CD8-positive, alpha-beta memory T cell (primary cell): ENCODE results near the gene COL4A3. TPM values are rescaled to one million over a fixed set of nuclear protein-coding genes. Genes with fewer than 3 reads are reported as not detected.

Experiments used
- CTCF ChIA-PET: fragments of 350-600 bp; sonication (Branson Sonifier 250); formaldehyde crosslinking; loops from one replicate; lab custom pipeline; 2021; ENCODE audit warnings: antibody characterized with exemption; lab: Charles Lee
- POLR2A ChIA-PET: fragments of 350-600 bp; sonication (Branson Sonifier 250); formaldehyde crosslinking; loops from one replicate; lab custom pipeline; 2021; ENCODE audit warnings: antibody characterized with exemption; lab: Charles Lee
- DNase-seq, 5 donors: peaks; one replicate each; pipeline versions ENCODE4 v3.0.0 to v3.0.0-alpha.2; 2020 to 2022; ENCODE audit warnings: mixed read lengths in 1 of 5
- H3K27ac ChIP-seq: one replicate; pipeline ENCODE4 v1.7.0; 2013; ENCODE audit warnings: low read depth, mild to moderate bottlenecking, low read length, moderate library complexity
- H3K27me3 ChIP-seq: 2 replicates; pipeline ENCODE4 v1.7.0; 2013; ENCODE audit warnings: low read length, mild to moderate bottlenecking; ENCODE audit not compliant: insufficient read depth, poor library complexity, severe bottlenecking
- H3K36me3 ChIP-seq: 2 replicates; pipeline ENCODE4 v1.7.0; 2013; ENCODE audit warnings: mild to moderate bottlenecking, low read length, moderate library complexity; ENCODE audit not compliant: insufficient read depth
- H3K4me1 ChIP-seq: 2 replicates; pipeline ENCODE4 v1.7.0; 2013; ENCODE audit warnings: mild to moderate bottlenecking, low read length, moderate library complexity; ENCODE audit not compliant: insufficient read depth
- H3K4me3 ChIP-seq: 2 replicates; pipeline ENCODE4 v1.7.0; 2013; ENCODE audit warnings: mild to moderate bottlenecking, low read length
- H3K9me3 ChIP-seq: 2 replicates; pipeline ENCODE4 v1.7.0; 2013; ENCODE audit warnings: mild to moderate bottlenecking, low read length
- H3K27ac Mint-ChIP-seq, 8 donors: one replicate each; pipeline ENCODE4 v1.8.0; 2020 to 2021; ENCODE audit warnings: mixed read lengths in 8 of 8, mild to moderate bottlenecking in 6 of 8, inconsistent platforms in 3 of 8, moderate library complexity in 3 of 8
- H3K27me3 Mint-ChIP-seq, 2 donors: one replicate each; pipeline ENCODE4 v1.8.0; 2020 to 2021; ENCODE audit warnings: mixed read lengths in 2 of 2, mild to moderate bottlenecking in 1 of 2, moderate library complexity in 1 of 2
- H3K36me3 Mint-ChIP-seq, 3 donors: one replicate each; pipeline ENCODE4 v1.8.0; 2020 to 2021; ENCODE audit warnings: mixed read lengths in 3 of 3, inconsistent platforms in 1 of 3, mild to moderate bottlenecking in 1 of 3
- H3K4me1 Mint-ChIP-seq, 3 donors: one replicate each; pipeline ENCODE4 v1.8.0; 2020 to 2021; ENCODE audit warnings: mixed read lengths in 3 of 3, inconsistent platforms in 1 of 3, mild to moderate bottlenecking in 1 of 3
- H3K4me3 Mint-ChIP-seq, 7 donors: one replicate each; pipeline ENCODE4 v1.8.0; 2020 to 2021; ENCODE audit warnings: mixed read lengths in 7 of 7, mild to moderate bottlenecking in 6 of 7, moderate library complexity in 4 of 7, inconsistent platforms in 2 of 7
- H3K9me3 Mint-ChIP-seq, 5 donors: one replicate each; pipeline ENCODE4 v1.8.0; 2020 to 2022; ENCODE audit warnings: mixed read lengths in 5 of 5, mild to moderate bottlenecking in 3 of 5, moderate library complexity in 2 of 5, inconsistent platforms in 1 of 5
- polyA plus RNA-seq: library from polyadenylated mRNA; unstranded; fragments of 300-500 nt; fragmentation: Illumina TruSeq; gene quantifications from one replicate; pipeline ENCODE4 v1.2.3, GENCODE V29; 2021
- total RNA-seq, 2 experiments: library from RNA; stranded (reverse); gene quantifications; one replicate each; pipeline ENCODE4 v1.2.3, GENCODE V29; 2021

COL4A3 gene
- total and polyA plus RNA-seq, 3 experiments from 2014 or later = not detected

DNA sequence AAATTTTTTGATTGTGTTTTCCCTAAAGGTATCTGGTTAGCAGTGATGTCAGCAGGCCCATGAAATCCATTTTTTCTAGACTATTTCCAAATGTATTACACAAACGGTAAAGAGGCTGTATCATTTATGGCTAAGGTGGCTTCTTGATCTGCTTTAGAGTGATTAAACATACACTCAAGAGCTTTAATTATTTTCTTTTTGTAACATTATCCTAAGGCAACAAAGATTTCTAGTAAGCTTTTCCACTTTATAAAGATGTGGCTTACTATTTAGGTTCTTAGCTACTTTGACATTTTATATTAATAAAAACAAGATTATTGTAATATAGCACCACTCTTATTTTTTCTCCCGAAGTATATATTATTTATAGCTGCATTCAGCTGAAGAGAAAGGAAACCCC, 177.1 kb downstream of the COL4A3 start:
- Mint-ChIP-seq H3K27ac (no peak overlapping the region), H3K4me3 (no peak overlapping the region), H3K27me3 (no peaks in the 10 kb centered on the region), H3K4me1 (peaks cover 0 to 4% (median 2%) of the 10 kb centered on the region in 3 donors), H3K36me3 (peaks cover 0 to 63% (median 12%) of the 10 kb centered on the region in 3 donors), H3K9me3 (no peaks in the 10 kb centered on the region)
- no peak for DNase-seq
- no peaks in the 10 kb centered on the region for H3K27me3 ChIP-seq
- no peaks in the 10 kb centered on the region for H3K36me3 ChIP-seq
- H3K4me1 ChIP-seq = no peaks in the 10 kb centered on the region
- H3K9me3 ChIP-seq = no peaks in the 10 kb centered on the region
- no peak overlapping the region for H3K27ac ChIP-seq
- H3K4me3 ChIP-seq = no peak overlapping the region
- POLR2A ChIA-PET = no interaction called here
- CTCF ChIA-PET = no interaction called here

- no peak overlapping the region for H3K27ac Mint-ChIP-seq
- no peaks in the 10 kb centered on the region for H3K27me3 Mint-ChIP-seq
- DNase-seq = no peak
- no peak overlapping the region for H3K4me3 ChIP-seq
- H3K4me3 Mint-ChIP-seq = no peak overlapping the region
- H3K4me1 Mint-ChIP-seq = peaks cover 0 to 3% (median 1%) of the 10 kb centered on the region in 3 donors
- no peaks in the 10 kb centered on the region for H3K9me3 Mint-ChIP-seq
- no peaks in the 10 kb centered on the region for H3K36me3 ChIP-seq
- ChIA-PET POLR2A (no interaction called here), CTCF (no interaction called here)
- peaks cover 0 to 74% (median 21%) of the 10 kb centered on the region in 3 donors for H3K36me3 Mint-ChIP-seq
- H3K27me3 ChIP-seq = no peaks in the 10 kb centered on the region
- no peak overlapping the region for H3K27ac ChIP-seq
- no peaks in the 10 kb centered on the region for H3K9me3 ChIP-seq
- no peaks in the 10 kb centered on the region for H3K4me1 ChIP-seq
Measured at GRCh38 chr2:227344231-227344630, 179.8 kb downstream of the COL4A3 start.

DNA sequence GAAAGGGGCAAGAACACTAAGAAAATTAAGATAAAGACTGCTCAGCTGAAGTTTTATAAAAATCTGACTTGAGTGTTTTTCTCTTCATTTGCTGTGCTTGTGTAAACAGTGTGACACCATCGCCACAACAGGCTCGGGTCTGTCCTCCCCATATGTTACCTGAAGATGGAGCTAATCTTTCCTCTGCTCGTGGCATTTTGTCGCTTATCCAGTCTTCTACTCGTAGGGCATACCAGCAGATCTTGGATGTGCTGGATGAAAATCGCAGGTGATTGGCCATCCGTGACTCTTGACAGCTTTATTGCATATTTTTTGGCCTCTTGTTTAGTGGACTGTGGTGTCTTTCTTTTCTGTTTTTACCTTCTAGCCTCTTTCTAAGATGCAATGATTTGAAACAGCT, 182.7 kb downstream of the COL4A3 start:
- H3K4me3 Mint-ChIP-seq = no peak overlapping the region
- Histone ChIP-seq H3K9me3 (no peaks in the 10 kb centered on the region), H3K4me3 (no peak overlapping the region), H3K27me3 (no peaks in the 10 kb centered on the region), H3K27ac (no peak overlapping the region), H3K4me1 (no peaks in the 10 kb centered on the region), H3K36me3 (no peaks in the 10 kb centered on the region)
- H3K27ac Mint-ChIP-seq = no peak overlapping the region
- ChIA-PET CTCF (no interaction called here), POLR2A (no interaction called here)
- no peaks in the 10 kb centered on the region for H3K27me3 Mint-ChIP-seq
- no peak for DNase-seq
- H3K4me1 Mint-ChIP-seq = no peaks in the 10 kb centered on the region
- peaks cover 0 to 66% (median 21%) of the 10 kb centered on the region in 3 donors for H3K36me3 Mint-ChIP-seq
- no peaks in the 10 kb centered on the region for H3K9me3 Mint-ChIP-seq

DNA sequence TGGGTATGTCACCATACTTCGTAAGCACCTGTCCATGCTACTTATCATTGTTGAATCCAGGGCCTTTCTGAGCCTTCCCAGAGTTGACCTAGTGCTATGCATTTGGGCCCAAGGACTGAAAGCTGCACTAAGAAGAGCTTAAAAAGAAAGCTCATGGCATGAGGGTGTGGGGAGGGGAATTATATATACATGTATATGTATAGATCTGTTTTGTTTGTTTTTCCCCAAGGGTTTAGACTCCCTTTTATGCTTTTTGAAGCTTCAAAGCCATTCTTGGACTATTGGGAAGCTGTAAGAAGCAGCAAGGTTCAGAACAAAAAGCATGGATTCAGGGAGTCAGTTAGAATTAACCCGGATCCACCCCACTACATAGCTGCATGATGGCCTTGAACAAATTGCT, 183.9 kb downstream of the COL4A3 start:
- H3K4me1 ChIP-seq = no peaks in the 10 kb centered on the region
- H3K27me3 Mint-ChIP-seq = no peaks in the 10 kb centered on the region
- H3K4me1 Mint-ChIP-seq = no peaks in the 10 kb centered on the region
- peaks cover 0 to 63% (median 19%) of the 10 kb centered on the region in 3 donors for H3K36me3 Mint-ChIP-seq
- ChIA-PET CTCF (interaction anchor here (1.5 to 1.7 kb wide), 2 partner anchors 28 to 36 kb away, joined by 3 to 4 read pairs; no protein-coding TSS in a partner anchor), POLR2A (no interaction called here)
- H3K27ac ChIP-seq = no peak overlapping the region
- H3K4me3 ChIP-seq = no peak overlapping the region
- H3K27ac Mint-ChIP-seq = no peak overlapping the region
- no peaks in the 10 kb centered on the region for H3K9me3 ChIP-seq
- H3K4me3 Mint-ChIP-seq = no peak overlapping the region
- no peak for DNase-seq
- H3K36me3 ChIP-seq = no peaks in the 10 kb centered on the region
- no peaks in the 10 kb centered on the region for H3K9me3 Mint-ChIP-seq
- H3K27me3 ChIP-seq = no peaks in the 10 kb centered on the region

DNA sequence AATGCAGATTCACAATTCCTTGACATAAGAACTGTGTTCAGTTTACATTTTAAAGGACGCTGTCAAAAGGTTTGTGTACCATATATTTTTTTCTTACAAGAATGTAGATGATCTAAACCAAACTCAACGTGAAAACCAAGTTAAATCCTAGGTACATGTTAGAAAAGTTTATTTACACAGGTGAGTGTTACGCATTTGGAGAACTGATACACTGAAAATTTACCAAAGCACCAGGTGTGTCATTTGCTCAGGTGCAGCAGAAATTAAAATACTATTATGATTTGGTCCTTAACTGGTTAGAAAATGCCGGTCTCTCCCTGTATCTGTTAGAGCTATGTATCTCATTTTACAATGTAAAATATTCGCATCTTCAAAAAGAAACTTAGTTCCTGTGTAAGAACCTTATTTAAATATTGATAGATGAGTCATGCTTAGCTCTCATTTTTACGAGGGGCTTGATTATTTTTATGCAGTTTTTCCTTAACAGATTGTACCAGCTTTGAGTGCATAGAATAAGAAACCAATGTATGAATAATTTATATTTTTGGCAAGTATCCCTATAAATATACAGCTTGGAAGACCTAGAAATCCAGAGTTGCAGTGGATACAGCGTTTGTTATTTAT, 185.7 kb downstream of the COL4A3 start:
- Histone ChIP-seq H3K27me3 (no peaks in the 10 kb centered on the region), H3K9me3 (no peaks in the 10 kb centered on the region), H3K27ac (no peak overlapping the region), H3K4me1 (no peaks in the 10 kb centered on the region), H3K4me3 (no peak overlapping the region), H3K36me3 (no peaks in the 10 kb centered on the region)
- ChIA-PET POLR2A (no interaction called here), CTCF (interaction anchor here (1.7 kb wide), 1 partner anchor 34 kb away, joined by 3 read pairs; no protein-coding TSS in a partner anchor)
- Mint-ChIP-seq H3K4me1 (no peaks in the 10 kb centered on the region), H3K36me3 (peaks cover 0 to 64% (median 21%) of the 10 kb centered on the region in 3 donors), H3K4me3 (no peak overlapping the region), H3K27me3 (no peaks in the 10 kb centered on the region), H3K9me3 (no peaks in the 10 kb centered on the region), H3K27ac (no peak overlapping the region)
- DNase-seq = no peak

- Histone ChIP-seq H3K36me3 (no peaks in the 10 kb centered on the region), H3K27me3 (no peaks in the 10 kb centered on the region), H3K27ac (no peak overlapping the region), H3K4me1 (no peaks in the 10 kb centered on the region), H3K4me3 (no peak overlapping the region), H3K9me3 (no peaks in the 10 kb centered on the region)
- DNase-seq = no peak
- CTCF ChIA-PET = no interaction called here
- H3K36me3 Mint-ChIP-seq = peaks cover 0 to 65% (median 21%) of the 10 kb centered on the region in 3 donors
- H3K27ac Mint-ChIP-seq = peak overlapping the region in 5 of 8 donors; percentile 23 to 93 (median 42)
- H3K4me1 Mint-ChIP-seq = no peaks in the 10 kb centered on the region
- no peak overlapping the region for H3K4me3 Mint-ChIP-seq
- H3K27me3 Mint-ChIP-seq = no peaks in the 10 kb centered on the region
- POLR2A ChIA-PET = no interaction called here
- H3K9me3 Mint-ChIP-seq = no peaks in the 10 kb centered on the region
Measured at GRCh38 chr2:227351639-227352038, 187.2 kb downstream of the COL4A3 start.

GRCh38 chr2:227360351-227360750, 195.9 kb downstream of the COL4A3 start:
- H3K27ac Mint-ChIP-seq = no peak overlapping the region
- CTCF ChIA-PET = no interaction called here

GRCh38 chr2:227363756-227364155, 199.3 kb downstream of the COL4A3 start:
- H3K4me1 Mint-ChIP-seq = peaks cover 0 to 2% (median 0%) of the 10 kb centered on the region in 3 donors
- H3K27ac Mint-ChIP-seq = no peak overlapping the region
- no peaks in the 10 kb centered on the region for H3K9me3 Mint-ChIP-seq
- H3K27me3 ChIP-seq = no peaks in the 10 kb centered on the region
- DNase-seq = peak in 1 of 5 donors; percentile 12
- no peak overlapping the region for H3K4me3 Mint-ChIP-seq
- peaks cover 0 to 24% (median 15%) of the 10 kb centered on the region in 3 donors for H3K36me3 Mint-ChIP-seq
- POLR2A ChIA-PET = no interaction called here
- H3K4me3 ChIP-seq = no peak overlapping the region
- H3K36me3 ChIP-seq = no peaks in the 10 kb centered on the region
- CTCF ChIA-PET = no interaction called here
- H3K27me3 Mint-ChIP-seq = no peaks in the 10 kb centered on the region
- H3K4me1 ChIP-seq = no peaks in the 10 kb centered on the region
- no peaks in the 10 kb centered on the region for H3K9me3 ChIP-seq
- no peak overlapping the region for H3K27ac ChIP-seq

More at GRCh38 chr2:227360351-227360750, 195.9 kb downstream of the COL4A3 start:
- H3K4me3 ChIP-seq = no peak overlapping the region
- H3K36me3 ChIP-seq = peaks cover 9% of the 10 kb centered on the region
- H3K4me3 Mint-ChIP-seq = no peak overlapping the region
- H3K9me3 Mint-ChIP-seq = no peaks in the 10 kb centered on the region
- no peak overlapping the region for H3K27ac ChIP-seq
- H3K4me1 ChIP-seq = no peaks in the 10 kb centered on the region
- POLR2A ChIA-PET = no interaction called here
- H3K9me3 ChIP-seq = no peaks in the 10 kb centered on the region
- no peaks in the 10 kb centered on the region for H3K27me3 ChIP-seq
- DNase-seq = no peak
- peaks cover 0 to 2% (median 0%) of the 10 kb centered on the region in 3 donors for H3K4me1 Mint-ChIP-seq
- H3K36me3 Mint-ChIP-seq = peaks cover 4 to 52% (median 30%) of the 10 kb centered on the region in 3 donors
- no peaks in the 10 kb centered on the region for H3K27me3 Mint-ChIP-seq
